Measurements from ENCODE around the gene SYT9. TPM values are rescaled to one million over a fixed set of nuclear protein-coding genes. Genes with fewer than 3 reads are reported as not detected.

The SYT9 gene
- total and polyA plus RNA-seq, 2 of the 4 experiments (the other 2 are of a cell fraction): not detected

DNA sequence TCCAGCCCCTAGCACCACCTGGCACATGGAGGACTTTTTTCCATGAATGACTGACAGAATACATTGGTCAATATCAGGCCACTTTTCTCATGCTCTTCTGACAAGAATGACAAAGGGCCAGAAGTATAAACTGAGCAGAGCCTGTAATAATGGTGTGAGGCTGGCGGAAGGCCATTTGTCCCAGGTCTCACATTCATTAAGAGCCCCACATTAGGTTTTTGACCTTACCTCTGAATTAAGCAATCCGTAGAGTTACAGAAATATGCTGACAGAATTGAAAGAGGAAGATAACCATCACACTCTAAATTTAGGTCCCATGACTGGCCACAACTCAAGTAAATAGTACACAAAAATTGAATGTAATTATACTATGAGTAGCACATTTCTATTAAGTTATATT lies 55.2 kb downstream of the SYT9 start:
- no TSS peak for BruUV-seq (replicated peaks)
- no peak for DNase-seq
- H4K91ac ChIP-seq (ENCODE audit: insufficient read depth, low read depth, low read length): no peak overlapping the region
- POLR2A ChIA-PET (ENCODE audit: unreplicated experiment): no interaction called here
- H3K4me3 ChIP-seq (ENCODE audit: insufficient read depth, low read depth, low read length): no peak overlapping the region
- H3K27me3 ChIP-seq (ENCODE audit: control insufficient read depth, insufficient read depth, low read length): no peaks in the 10 kb centered on the region
- H3K9ac ChIP-seq (ENCODE audit: low read depth, low read length): no peak overlapping the region
- no peaks in the 10 kb centered on the region for H3K9me1 ChIP-seq (ENCODE audit: insufficient read depth, low read length)
- no peak overlapping the region for H4K5ac ChIP-seq (ENCODE audit: low read depth, low read length)
- no peaks in the 10 kb centered on the region for H3K79me1 ChIP-seq (ENCODE audit: low read depth in 1 of 2, low read length in 2 of 2)
- no peak overlapping the region for H3K56ac ChIP-seq (ENCODE audit: extremely low read depth, insufficient read depth, low read length)
- no peak overlapping the region for H3K23ac ChIP-seq (ENCODE audit: low read depth, low read length)
- no peak overlapping the region for H2AK5ac ChIP-seq (ENCODE audit: low read depth, low read length)
- no CpG with 5 or more reads among the region's 2 CpGs for WGBS, 2 experiments (ENCODE audit: extremely low coverage in 2 of 2, insufficient read length in 1 of 2)
- no peaks in the 10 kb centered on the region for H4K20me1 ChIP-seq (ENCODE audit: insufficient read depth, low read length)
- H2AFZ ChIP-seq (replicated peaks; ENCODE audit: low read length, poor library complexity): no peak overlapping the region
- H3K27ac ChIP-seq (ENCODE audit: insufficient read depth, low read length): no peak overlapping the region
- CTCF ChIA-PET: no interaction called here
- no peak overlapping the region for H3K4me2 ChIP-seq (ENCODE audit: low read depth, low read length)
- H3K14ac ChIP-seq (replicated peaks; ENCODE audit: low read depth, low read length): no peak overlapping the region
- no peak overlapping the region for H3K18ac ChIP-seq (ENCODE audit: low read depth, low read length)
- intact Hi-C loops (cut with micrococcal nuclease): no loop called here
- no peak overlapping the region for H2BK120ac ChIP-seq (ENCODE audit: low read depth, low read length)
- dilution Hi-C loops (cut with HindIII; ENCODE audit: low sequenced_read_pairs, unreplicated experiment): no loop called here
- no peak overlapping the region for H2BK5ac ChIP-seq (ENCODE audit: low read depth, low read length, poor library complexity, severe bottlenecking)
- no peak overlapping the region for H2AK9ac ChIP-seq (replicated peaks; ENCODE audit: low read depth, low read length, poor library complexity)
- TF ChIP-seq POLR2A (IDR thresholded peaks at IDR 0.05; ENCODE audit: low read depth, low read length) (no peak), RAD21 (IDR thresholded peaks at IDR 0.05; ENCODE audit: low read length) (no peak), RFX5 (IDR thresholded peaks at IDR 0.05; ENCODE audit: low read depth, low read length) (no peak), SMC3 (IDR thresholded peaks at IDR 0.05; ENCODE audit: low read depth, low read length) (no peak), CHD1 (IDR thresholded peaks at IDR 0.05; ENCODE audit: low read depth, low read length) (no peak), USF2 (IDR thresholded peaks at IDR 0.05; ENCODE audit: low read depth, low read length) (no peak), RCOR1 (IDR thresholded peaks at IDR 0.05; ENCODE audit: insufficient replicate concordance, low read length) (no peak), MXI1 (IDR thresholded peaks at IDR 0.05; ENCODE audit: borderline replicate concordance, low read depth, low read length) (no peak)
- in situ Hi-C loops (cut with MboI; ENCODE audit: low sequenced_read_pairs): no loop called here
- no peaks in the 10 kb centered on the region for H3K36me3 ChIP-seq (ENCODE audit: control insufficient read depth, insufficient read depth, low read length)
- no peak overlapping the region for H2BK15ac ChIP-seq (ENCODE audit: low read depth, low read length)
- H3K9me3 ChIP-seq (ENCODE audit: control insufficient read depth, insufficient read depth, low read length): peaks cover 2% of the 10 kb centered on the region; the same call in 1 of the 2 replicates
- no peak overlapping the region for H2BK20ac ChIP-seq (ENCODE audit: low read depth, low read length)
- H3K4me1 ChIP-seq (ENCODE audit: control insufficient read depth, insufficient read depth, low read length): no peaks in the 10 kb centered on the region
- ATAC-seq (ENCODE audit: low read depth): no peak
- H4K8ac ChIP-seq (ENCODE audit: low read depth in 2 of 2, low read length in 2 of 2): no peak overlapping the region
- no peak overlapping the region for H3K4ac ChIP-seq (ENCODE audit: low read depth, low read length)
